A673 (cell line): ENCODE measurements around the gene SRGAP1. TPM values are rescaled to one million over a fixed set of nuclear protein-coding genes. Genes with fewer than 3 reads are reported as not detected.
"Not testable (repeated sequence)": the region's sequence is repeated elsewhere in the genome, so short reads cannot be mapped to it uniquely, and the experiment has no call there.

Source experiments
- BruUV-seq: library from RNA; stranded (reverse); fragments of 400-500 nt; replicated peaks from 2 replicates; lab custom pipeline; 2021; lab: Mats Ljungman, UMichigan
- CTCF ChIA-PET: fragments of 300-600 bp; sonication (Branson Sonifier 250); formaldehyde crosslinking; loops from one replicate; lab custom pipeline; 2022; ENCODE audit warnings: antibody characterized with exemption; lab: Charles Lee
- POLR2A ChIA-PET: fragments of 300-600 bp; sonication (Branson Sonifier 250); formaldehyde crosslinking; loops from one replicate; lab custom pipeline; 2022; ENCODE audit warnings: antibody characterized with exemption; ENCODE audit not compliant: low non-redundant PET; lab: Charles Lee
- DNase-seq: peaks from one replicate; pipeline ENCODE4 v3.0.0-alpha.2; 2015; ENCODE audit warnings: low spot score
- H3K27ac ChIP-seq: fragments of 200-600 bp; sonication (generic); 2 replicates; pipeline ENCODE4 v1.5.1; 2016; ENCODE audit warnings: mixed run types, low read depth, mild to moderate bottlenecking, mixed read lengths, antibody characterized with exemption, low read length; ENCODE audit not compliant: poor library complexity, severe bottlenecking
- H3K27me3 ChIP-seq: fragments of 200-600 bp; sonication (generic); replicated peaks from 2 replicates; pipeline ENCODE4 v1.6.1; 2017; ENCODE audit warnings: mixed run types, low read depth, mild to moderate bottlenecking, mixed read lengths, antibody characterized with exemption, low read length; ENCODE audit not compliant: insufficient read depth, poor library complexity
- H3K36me3 ChIP-seq: fragments of 200-600 bp; sonication (generic); 2 replicates; pipeline ENCODE4 v1.6.1; 2016; ENCODE audit warnings: mixed run types, mild to moderate bottlenecking, mixed read lengths, antibody characterized with exemption, low read length; ENCODE audit not compliant: insufficient read depth, poor library complexity, severe bottlenecking
- H3K4me1 ChIP-seq: fragments of 200-600 bp; sonication (generic); 2 replicates; pipeline ENCODE4 v1.6.1; 2017; ENCODE audit warnings: mixed run types, mild to moderate bottlenecking, mixed read lengths, antibody characterized with exemption, low read length; ENCODE audit not compliant: insufficient read depth, poor library complexity, severe bottlenecking
- H3K4me3 ChIP-seq: fragments of 200-600 bp; sonication (generic); 2 replicates; pipeline ENCODE4 v1.5.1; 2016; ENCODE audit warnings: low read depth, mixed run types, mild to moderate bottlenecking, mixed read lengths, low read length; ENCODE audit not compliant: poor library complexity, severe bottlenecking
- H3K9me3 ChIP-seq: fragments of 200-600 bp; sonication (generic); 2 replicates; pipeline ENCODE4 v1.6.1; 2016; ENCODE audit warnings: mixed run types, low read depth, mild to moderate bottlenecking, mixed read lengths, antibody characterized with exemption, low read length; ENCODE audit not compliant: poor library complexity, severe bottlenecking
- CTCF ChIP-seq: fragments of 300-800, 200-600 bp; sonication (generic); conservative IDR thresholded peaks from 2 replicates; pipeline ENCODE4 v1.5.1; 2017; ENCODE audit warnings: low read depth, mild to moderate bottlenecking, antibody characterized with exemption, low read length, moderate library complexity, mixed read lengths
- EZH2 ChIP-seq: fragments of 200-600 bp; sonication (generic); IDR thresholded peaks from 2 replicates; pipeline ENCODE4 v1.6.1; 2017; ENCODE audit warnings: borderline replicate concordance, low read depth, mild to moderate bottlenecking, mixed read lengths, antibody characterized with exemption, low read length; ENCODE audit not compliant: poor library complexity, severe bottlenecking
- intact Hi-C: fragments of 100-400 bp; cut with micrococcal nuclease; formaldehyde crosslinking; loops from one replicate; pipeline ENCODE4 v1.10.0; 2022; ENCODE audit not compliant: unreplicated experiment
- total RNA-seq: library from RNA; stranded (reverse); gene quantifications from 2 replicates; pipeline ENCODE4 v1.2.3, GENCODE V29; 2021

The SRGAP1 gene
- total RNA-seq, 1 experiment from 2014 or later, result 9.7 TPM

GRCh38 chr12:63838411-63838810 lies 6.1 kb upstream of the SRGAP1 start:
- no TSS peak for BruUV-seq
- Histone ChIP-seq H3K4me1 (peaks cover 18% of the 10 kb centered on the region), H3K27ac (no peak overlapping the region), H3K4me3 (no peak overlapping the region), H3K27me3 (no peaks in the 10 kb centered on the region), H3K9me3 (no peaks in the 10 kb centered on the region), H3K36me3 (no peaks in the 10 kb centered on the region)
- ChIA-PET CTCF (no interaction called here), POLR2A (no interaction called here)
- intact Hi-C loops, result no loop called here
- TF ChIP-seq EZH2, result no peak
- TF ChIP-seq CTCF, result no peak
- no peak for DNase-seq

- POLR2A ChIA-PET, result no interaction called here
- no TSS peak for BruUV-seq
Observed at GRCh38 chr12:63841011-63841410, 3.5 kb upstream of the SRGAP1 start.

GRCh38 chr12:63841571-63841970 lies 2.9 kb upstream of the SRGAP1 start:
- intact Hi-C loops, result loop anchor here (5.0 to 10.0 kb wide), 2 partner anchors 133 to 241 kb away; no protein-coding TSS in a partner anchor
- Histone ChIP-seq H3K27me3 (no peaks in the 10 kb centered on the region), H3K9me3 (no peaks in the 10 kb centered on the region), H3K4me3 (no peak overlapping the region), H3K36me3 (no peaks in the 10 kb centered on the region), H3K4me1 (peaks cover 7% of the 10 kb centered on the region), H3K27ac (no peak overlapping the region)
- TF ChIP-seq EZH2, result no peak
- no peak for TF ChIP-seq CTCF
- no peak for DNase-seq
- no TSS peak for BruUV-seq
- CTCF ChIA-PET, result no interaction called here
- POLR2A ChIA-PET, result interaction anchor here (0.6 kb wide), 1 partner anchor 10 kb away, joined by 3 read pairs; no protein-coding TSS in a partner anchor

More at GRCh38 chr12:63841011-63841410, 3.5 kb upstream of the SRGAP1 start:
- Histone ChIP-seq H3K27me3 (no peaks in the 10 kb centered on the region), H3K4me3 (no peak overlapping the region), H3K36me3 (no peaks in the 10 kb centered on the region), H3K9me3 (no peaks in the 10 kb centered on the region), H3K4me1 (peaks cover 13% of the 10 kb centered on the region), H3K27ac (no peak overlapping the region)
- TF ChIP-seq CTCF (no peak), EZH2 (no peak)
- intact Hi-C loops, result loop anchor here (5.0 to 10.0 kb wide), 2 partner anchors 134 to 241 kb away; no protein-coding TSS in a partner anchor
- CTCF ChIA-PET, result no interaction called here
- no peak for DNase-seq

GRCh38 chr12:63842750-63843149 lies 1.8 kb upstream of the SRGAP1 start:
- H3K27me3 ChIP-seq, H3K4me3 ChIP-seq, H3K36me3 ChIP-seq, H3K4me1 ChIP-seq, H3K27ac ChIP-seq, BruUV-seq, H3K9me3 ChIP-seq, DNase-seq, POLR2A ChIA-PET, CTCF ChIA-PET: not testable (repeated sequence)
- intact Hi-C loops, result loop anchor here (5.0 to 10.0 kb wide), 2 partner anchors 132 to 240 kb away; no protein-coding TSS in a partner anchor
